Smooth muscle cell (in vitro differentiated cells): ENCODE data around the gene XPO6. TPM values are rescaled to one million over a fixed set of nuclear protein-coding genes. Genes with fewer than 3 reads are reported as not detected.

Experiments used
- DNase-seq: peaks from one replicate; lab custom pipeline; 2025; ENCODE audit not compliant: unreplicated experiment; lab: John Stamatoyannopoulos, UW
- H2AFZ ChIP-seq: fragments of 200-600 bp; sonication (generic); 2 replicates; pipeline ENCODE4 v1.6.0; 2016; ENCODE audit warnings: antibody characterized with exemption, low read depth, mild to moderate bottlenecking
- H3F3A ChIP-seq: fragments of 200-600 bp; sonication (generic); 2 replicates; pipeline ENCODE4 v1.6.0; 2017; ENCODE audit warnings: antibody characterized with exemption, low read depth
- H3K27ac ChIP-seq: fragments of 200-600 bp; sonication (generic); 2 replicates; pipeline ENCODE4 v1.5.1; 2016; ENCODE audit warnings: low read depth, mild to moderate bottlenecking
- H3K27me3 ChIP-seq: fragments of 200-600 bp; sonication (generic); 2 replicates; pipeline ENCODE4 v1.6.1; 2016; ENCODE audit warnings: low read depth, mild to moderate bottlenecking
- H3K36me3 ChIP-seq: fragments of 200-600 bp; sonication (generic); 2 replicates; pipeline ENCODE4 v1.5.1; 2016; ENCODE audit warnings: low read depth
- H3K4me1 ChIP-seq: fragments of 200-600 bp; sonication (generic); 2 replicates; pipeline ENCODE4 v1.5.1; 2016; ENCODE audit warnings: low read depth
- H3K4me2 ChIP-seq: fragments of 200-600 bp; sonication (generic); 2 replicates; pipeline ENCODE4 v1.6.0; 2016; ENCODE audit warnings: mild to moderate bottlenecking
- H3K4me3 ChIP-seq: fragments of 200-600 bp; sonication (generic); 2 replicates; pipeline ENCODE4 v1.5.1; 2016; ENCODE audit warnings: mild to moderate bottlenecking
- H3K79me2 ChIP-seq: fragments of 200-600 bp; sonication (generic); 2 replicates; pipeline ENCODE4 v1.6.0; 2016; ENCODE audit warnings: low read depth, mild to moderate bottlenecking
- H3K9ac ChIP-seq: fragments of 200-600 bp; sonication (generic); 2 replicates; pipeline ENCODE4 v1.6.0; 2016; ENCODE audit warnings: low read depth
- H3K9me3 ChIP-seq: fragments of 200-600 bp; sonication (generic); replicated peaks from 2 replicates; pipeline ENCODE4 v1.5.1; 2016; ENCODE audit warnings: low read depth
- H4K20me1 ChIP-seq: fragments of 200-600 bp; sonication (generic); 2 replicates; pipeline ENCODE4 v1.6.0; 2016; ENCODE audit warnings: low read depth
- WGBS: methylation state at CpG from one replicate; pipeline ENCODE4 v1.1.7; 2016; ENCODE audit warnings: low lambda C conversion rate; 5-methylcytosine and 5-hydroxymethylcytosine counted together
- polyA plus RNA-seq: library from polyadenylated mRNA; unstranded; fragments of >200 nt; fragmentation: Nextera tagmentation; extraction: Ambion mirVana; gene quantifications from 2 replicates; pipeline ENCODE4 v1.2.1, GENCODE V29; 2016
- total RNA-seq: library from RNA; depleted of rRNA; stranded (reverse); fragments of >200 nt; gene quantifications from 2 replicates; pipeline ENCODE4 v1.2.3, GENCODE V29; 2014
- TF ChIP-seq, protein P1 (sequence below): fragments of 200-600 bp; sonication (generic); IDR thresholded peaks from 2 replicates; pipeline ENCODE4 v1.5.1; 2017; ENCODE audit warnings: borderline replicate concordance, mild to moderate bottlenecking, antibody characterized with exemption; ENCODE audit not compliant: insufficient read depth, poor library complexity, severe bottlenecking

XPO6 gene
- total and polyA plus RNA-seq, 2 experiments from 2014 or later = 42.1 to 82.1 TPM

DNA sequence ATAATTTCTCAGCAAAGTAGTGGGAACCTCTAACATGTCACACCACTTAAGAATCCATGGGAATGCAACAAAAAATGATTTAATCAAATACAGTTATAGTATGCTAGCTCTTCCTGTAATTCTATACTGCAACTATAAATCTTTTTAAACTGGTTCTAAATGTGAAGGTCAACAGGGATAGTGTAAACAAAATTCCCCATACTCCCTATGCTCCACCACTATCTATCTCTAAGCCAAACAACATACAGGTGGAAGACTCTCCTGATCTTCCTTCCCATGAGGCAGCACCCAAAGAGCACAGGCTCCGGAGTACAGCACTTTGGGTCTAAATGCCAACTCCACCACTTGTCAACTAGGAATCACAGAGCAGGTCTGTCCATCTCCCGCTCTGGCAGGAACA, 4.4 kb downstream of the XPO6 start:
- Histone ChIP-seq H3K4me2 (no peak overlapping the region), H3K36me3 (peaks cover 4% of the 10 kb centered on the region), H3K4me1 (peaks cover 9% of the 10 kb centered on the region), H3K4me3 (no peak overlapping the region), H3K79me2 (peaks cover 92% of the 10 kb centered on the region), H3K27ac (no peak overlapping the region), H3K27me3 (no peaks in the 10 kb centered on the region), H2AFZ (no peak overlapping the region), H3K9me3 (no peaks in the 10 kb centered on the region), H3K9ac (no peak overlapping the region), H4K20me1 (peaks cover 84% of the 10 kb centered on the region), H3F3A (peaks cover 3% of the 10 kb centered on the region)
- no peak for DNase-seq
- TF ChIP-seq, protein P1, sequence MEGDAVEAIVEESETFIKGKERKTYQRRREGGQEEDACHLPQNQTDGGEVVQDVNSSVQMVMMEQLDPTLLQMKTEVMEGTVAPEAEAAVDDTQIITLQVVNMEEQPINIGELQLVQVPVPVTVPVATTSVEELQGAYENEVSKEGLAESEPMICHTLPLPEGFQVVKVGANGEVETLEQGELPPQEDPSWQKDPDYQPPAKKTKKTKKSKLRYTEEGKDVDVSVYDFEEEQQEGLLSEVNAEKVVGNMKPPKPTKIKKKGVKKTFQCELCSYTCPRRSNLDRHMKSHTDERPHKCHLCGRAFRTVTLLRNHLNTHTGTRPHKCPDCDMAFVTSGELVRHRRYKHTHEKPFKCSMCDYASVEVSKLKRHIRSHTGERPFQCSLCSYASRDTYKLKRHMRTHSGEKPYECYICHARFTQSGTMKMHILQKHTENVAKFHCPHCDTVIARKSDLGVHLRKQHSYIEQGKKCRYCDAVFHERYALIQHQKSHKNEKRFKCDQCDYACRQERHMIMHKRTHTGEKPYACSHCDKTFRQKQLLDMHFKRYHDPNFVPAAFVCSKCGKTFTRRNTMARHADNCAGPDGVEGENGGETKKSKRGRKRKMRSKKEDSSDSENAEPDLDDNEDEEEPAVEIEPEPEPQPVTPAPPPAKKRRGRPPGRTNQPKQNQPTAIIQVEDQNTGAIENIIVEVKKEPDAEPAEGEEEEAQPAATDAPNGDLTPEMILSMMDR = no peak
- 98% methylated on average over 2 of the region's 2 CpGs for WGBS

GRCh38 chr16:28205974-28206373, 5.8 kb downstream of the XPO6 start:
- H2AFZ ChIP-seq = no peak overlapping the region
- TF ChIP-seq, protein P1 = no peak
- H3K4me3 ChIP-seq = no peak overlapping the region
- H3K9me3 ChIP-seq = no peaks in the 10 kb centered on the region
- peaks cover 9% of the 10 kb centered on the region for H3K4me1 ChIP-seq
- H3K27me3 ChIP-seq = no peaks in the 10 kb centered on the region
- peaks cover 99% of the 10 kb centered on the region for H4K20me1 ChIP-seq
- peaks cover 100% of the 10 kb centered on the region for H3K79me2 ChIP-seq
- 97% methylated on average over 4 of the region's 4 CpGs for WGBS
- DNase-seq = no peak
- peaks cover 4% of the 10 kb centered on the region for H3K36me3 ChIP-seq
- no peak overlapping the region for H3K4me2 ChIP-seq
- no peaks in the 10 kb centered on the region for H3F3A ChIP-seq
- no peak overlapping the region for H3K9ac ChIP-seq
- no peak overlapping the region for H3K27ac ChIP-seq

- no peak overlapping the region for H3K4me2 ChIP-seq
- H3K27ac ChIP-seq = no peak overlapping the region
- peaks cover 4% of the 10 kb centered on the region for H3K36me3 ChIP-seq
- H2AFZ ChIP-seq = no peak overlapping the region
- H4K20me1 ChIP-seq = peaks cover 99% of the 10 kb centered on the region
- H3K9ac ChIP-seq = no peak overlapping the region
- TF ChIP-seq, protein P1 = no peak
- no peak for DNase-seq
- 94% methylated on average over 6 of the region's 6 CpGs for WGBS
- H3K4me3 ChIP-seq = no peak overlapping the region
- no peaks in the 10 kb centered on the region for H3K9me3 ChIP-seq
- no peaks in the 10 kb centered on the region for H3K27me3 ChIP-seq
- H3K79me2 ChIP-seq = peaks cover 100% of the 10 kb centered on the region
- H3F3A ChIP-seq = no peaks in the 10 kb centered on the region
- H3K4me1 ChIP-seq = peaks cover 3% of the 10 kb centered on the region
These were observed 6.5 kb downstream of the XPO6 start for GRCh38 chr16:28205117-28205899.

- Histone ChIP-seq H2AFZ (no peak overlapping the region), H3K4me2 (no peak overlapping the region), H4K20me1 (peaks cover 99% of the 10 kb centered on the region), H3K4me3 (no peak overlapping the region), H3K9me3 (no peaks in the 10 kb centered on the region), H3K79me2 (peaks cover 100% of the 10 kb centered on the region), H3F3A (no peaks in the 10 kb centered on the region), H3K36me3 (peaks cover 4% of the 10 kb centered on the region), H3K9ac (no peak overlapping the region), H3K27ac (no peak overlapping the region), H3K4me1 (no peaks in the 10 kb centered on the region), H3K27me3 (no peaks in the 10 kb centered on the region)
- TF ChIP-seq, protein P1 = no peak
- DNase-seq = no peak
- WGBS = 86% methylated on average over 6 of the region's 6 CpGs
These were observed 7.1 kb downstream of the XPO6 start for GRCh38 chr16:28204622-28205021.
